PC-3 (cell line): Measurements from ENCODE around the gene ATP5ME. TPM values are rescaled to one million over a fixed set of nuclear protein-coding genes. Genes with fewer than 3 reads are reported as not detected.

Experiments
- ATAC-seq: fragments of 200-7000 bp; cut with Tn5 transposase; 2 replicates; pipeline ENCODE4 v1.9.1; 2020; ENCODE audit warnings: mild to moderate bottlenecking, moderate library complexity
- BruUV-seq: library from RNA; stranded (reverse); fragments of 400-500 nt; replicated peaks from 2 replicates; lab custom pipeline; 2021; lab: Mats Ljungman, UMichigan
- CTCF ChIA-PET: fragments of 300-600 bp; sonication (Branson Sonifier 250); formaldehyde crosslinking; loops from one replicate; lab custom pipeline; 2022; ENCODE audit warnings: antibody characterized with exemption; lab: Charles Lee
- POLR2A ChIA-PET: fragments of 300-600 bp; sonication (Branson Sonifier 250); formaldehyde crosslinking; loops from one replicate; lab custom pipeline; 2022; ENCODE audit warnings: antibody characterized with exemption; ENCODE audit not compliant: unreplicated experiment; lab: Charles Lee
- DNase-seq: peaks from one replicate; pipeline ENCODE4 v3.0.0-alpha.2; 2015
- H2AFZ ChIP-seq: fragments of 300-600 bp; sonication (generic); 2 replicates; pipeline ENCODE4 v1.6.0; 2016; ENCODE audit warnings: antibody characterized with exemption, low read length
- H3F3A ChIP-seq: fragments of 300-600 bp; sonication (generic); one replicate; pipeline ENCODE4 v1.6.0; 2017; ENCODE audit warnings: antibody characterized with exemption, low read length, control low read depth, mild to moderate bottlenecking; ENCODE audit not compliant: unreplicated experiment
- H3K27ac ChIP-seq: fragments of 300-600 bp; sonication (generic); 2 replicates; pipeline ENCODE4 v1.5.1; 2016; ENCODE audit warnings: mild to moderate bottlenecking, low read length
- H3K27me3 ChIP-seq: fragments of 300-600 bp; sonication (generic); 2 replicates; pipeline ENCODE4 v1.6.1; 2016; ENCODE audit warnings: low read length, mixed read lengths
- H3K36me3 ChIP-seq: fragments of 300-600 bp; sonication (generic); 2 replicates; pipeline ENCODE4 v1.6.1; 2016; ENCODE audit warnings: low read depth, mixed run types, low read length, mixed read lengths
- H3K4me1 ChIP-seq: fragments of 300-600 bp; sonication (generic); 2 replicates; pipeline ENCODE4 v1.5.1; 2016; ENCODE audit warnings: low read length; ENCODE audit not compliant: insufficient read depth
- H3K4me2 ChIP-seq: fragments of 300-600 bp; sonication (generic); 2 replicates; pipeline ENCODE4 v1.6.0; 2016; ENCODE audit warnings: low read length
- H3K4me3 ChIP-seq: fragments of 300-600 bp; sonication (generic); 2 replicates; pipeline ENCODE4 v1.5.1; 2016; ENCODE audit warnings: mild to moderate bottlenecking, low read length, mixed read lengths
- H3K79me2 ChIP-seq: fragments of 300-600 bp; sonication (generic); 2 replicates; pipeline ENCODE4 v1.6.1; 2017; ENCODE audit warnings: low read length, mixed read lengths
- H3K9ac ChIP-seq: fragments of 300-600 bp; sonication (generic); 2 replicates; pipeline ENCODE4 v1.6.0; 2016; ENCODE audit warnings: mild to moderate bottlenecking, low read length
- H3K9me2 ChIP-seq: fragments of 300-600 bp; sonication (generic); replicated peaks from 2 replicates; pipeline ENCODE4 v1.6.1; 2016; ENCODE audit warnings: mixed run types, low read length, mixed read lengths
- H3K9me3 ChIP-seq: fragments of 300-600 bp; sonication (generic); 2 replicates; pipeline ENCODE4 v1.6.1; 2016; ENCODE audit warnings: low read length, mixed read lengths
- H4K20me1 ChIP-seq: fragments of 300-600 bp; sonication (generic); 2 replicates; pipeline ENCODE4 v1.6.1; 2016; ENCODE audit warnings: low read length, mixed read lengths
- CTCF ChIP-seq: fragments of 300-600 bp; sonication (generic); conservative IDR thresholded peaks from 2 replicates; pipeline ENCODE4 v1.5.1; 2017; ENCODE audit warnings: antibody characterized with exemption, low read depth, mild to moderate bottlenecking, low read length
- EZH2 ChIP-seq: fragments of 300-600 bp; sonication (generic); IDR thresholded peaks from one replicate; pipeline ENCODE4 v1.6.1; 2017; ENCODE audit warnings: antibody characterized with exemption, mild to moderate bottlenecking, low read length; ENCODE audit not compliant: unreplicated experiment
- EZH2phosphoT487 ChIP-seq: fragments of 300-600 bp; sonication (generic); IDR thresholded peaks from 2 replicates; pipeline ENCODE4 v1.6.1; 2018; ENCODE audit warnings: mild to moderate bottlenecking, antibody characterized with exemption, low read length, borderline replicate concordance
- intact Hi-C: fragments of 100-400 bp; cut with micrococcal nuclease; formaldehyde crosslinking; loops from 2 replicates; pipeline ENCODE4 v1.9.0; 2023
- total RNA-seq: library from RNA; depleted of rRNA; stranded (reverse); fragments of >200 nt; gene quantifications from 2 replicates; pipeline ENCODE4 v1.2.3, GENCODE V29; 2014

ATP5ME gene
- total RNA-seq, 1 experiment from 2014 or later = 579 TPM

DNA sequence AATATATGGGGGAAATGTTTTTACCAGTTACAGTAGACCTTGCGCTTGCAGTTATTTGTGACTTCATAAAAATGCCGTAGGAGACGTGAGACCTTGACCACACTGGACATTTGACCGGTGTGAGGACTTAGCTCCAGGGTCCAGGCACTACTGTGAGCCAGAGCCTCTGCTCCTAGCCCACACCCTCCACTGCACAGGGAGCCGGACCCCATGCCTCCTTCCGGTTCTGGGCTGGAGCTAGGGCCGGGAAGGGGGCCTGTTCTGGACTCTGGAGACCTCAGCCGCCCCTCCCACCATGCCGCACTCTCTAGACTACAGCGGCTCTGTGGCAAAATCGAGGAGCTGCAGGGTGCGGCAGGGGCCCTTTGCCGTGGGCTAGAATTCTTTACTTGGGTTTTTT is 36.8 kb upstream of the ATP5ME start:
- intact Hi-C loops = no loop called here
- H4K20me1 ChIP-seq = no peaks in the 10 kb centered on the region
- no peaks in the 10 kb centered on the region for H3F3A ChIP-seq
- H3K9me3 ChIP-seq = no peaks in the 10 kb centered on the region
- H3K27ac ChIP-seq = no peak overlapping the region
- H2AFZ ChIP-seq = no peak overlapping the region
- H3K36me3 ChIP-seq = no peaks in the 10 kb centered on the region
- H3K4me3 ChIP-seq = no peak overlapping the region
- H3K27me3 ChIP-seq = no peaks in the 10 kb centered on the region
- no peaks in the 10 kb centered on the region for H3K4me1 ChIP-seq
- no peak for TF ChIP-seq EZH2phosphoT487
- no peak for TF ChIP-seq EZH2
- no TSS peak for BruUV-seq
- H3K4me2 ChIP-seq = no peak overlapping the region
- ATAC-seq (no peak), DNase-seq (no peak)
- ChIA-PET POLR2A (no interaction called here), CTCF (no interaction called here)
- H3K9me2 ChIP-seq = no peaks in the 10 kb centered on the region
- H3K79me2 ChIP-seq = peaks cover 87% of the 10 kb centered on the region
- H3K9ac ChIP-seq = no peak overlapping the region

GRCh38 chr4:710116-710515 is 36.0 kb upstream of the ATP5ME start:
- BruUV-seq = no TSS peak
- Histone ChIP-seq H3K4me1 (no peaks in the 10 kb centered on the region), H3K27me3 (no peaks in the 10 kb centered on the region), H3K9me3 (no peaks in the 10 kb centered on the region), H3K27ac (no peak overlapping the region), H3K4me2 (no peak overlapping the region), H2AFZ (no peak overlapping the region), H4K20me1 (no peaks in the 10 kb centered on the region), H3K79me2 (peaks cover 88% of the 10 kb centered on the region), H3K36me3 (no peaks in the 10 kb centered on the region), H3K4me3 (no peak overlapping the region), H3K9ac (no peak overlapping the region), H3F3A (no peaks in the 10 kb centered on the region), H3K9me2 (no peaks in the 10 kb centered on the region)
- no peak for TF ChIP-seq EZH2
- no peak for TF ChIP-seq CTCF
- POLR2A ChIA-PET = no interaction called here
- DNase-seq = no peak
- intact Hi-C loops = no loop called here
- ATAC-seq = no peak
- CTCF ChIA-PET = no interaction called here

GRCh38 chr4:709348-709747 is 35.3 kb upstream of the ATP5ME start:
- H4K20me1 ChIP-seq = no peaks in the 10 kb centered on the region
- H3K4me1 ChIP-seq = no peaks in the 10 kb centered on the region
- H3K9me2 ChIP-seq = no peaks in the 10 kb centered on the region
- ATAC-seq (no peak), DNase-seq (no peak)
- H3K27ac ChIP-seq = no peak overlapping the region
- POLR2A ChIA-PET = no interaction called here
- no peak overlapping the region for H2AFZ ChIP-seq
- TF ChIP-seq EZH2phosphoT487 (no peak), EZH2 (no peak), CTCF (no peak)
- intact Hi-C loops = no loop called here
- H3K27me3 ChIP-seq = no peaks in the 10 kb centered on the region
- H3K9ac ChIP-seq = no peak overlapping the region
- H3K9me3 ChIP-seq = no peaks in the 10 kb centered on the region
- H3K36me3 ChIP-seq = no peaks in the 10 kb centered on the region
- H3F3A ChIP-seq = no peaks in the 10 kb centered on the region
- H3K79me2 ChIP-seq = peaks cover 81% of the 10 kb centered on the region
- no peak overlapping the region for H3K4me3 ChIP-seq
- CTCF ChIA-PET = no interaction called here
- BruUV-seq = no TSS peak
- no peak overlapping the region for H3K4me2 ChIP-seq
